HepG2 (cell line): Measurements from ENCODE around the gene PCDHGB2. TPM values are rescaled to one million over a fixed set of nuclear protein-coding genes. Genes with fewer than 3 reads are reported as not detected.
A peak's percentile ranks its signal among the peaks of the same experiment; 100 is the strongest.

Experiments used
- CREB1 ChIP-seq, 2 experiments: fragments of 450-650 bp in 1 of 2; IDR thresholded peaks; 2 replicates each; pipeline ENCODE4 v1.6.1; 2016 to 2017; ENCODE audit warnings: control low read depth in 1 of 2, mild to moderate bottlenecking in 1 of 2, missing compliant biosample characterization in 1 of 2, missing genetic modification characterization in 1 of 2
- EHMT2 ChIP-seq: fragments of 200-600 bp; sonication (generic); IDR thresholded peaks from 2 replicates; pipeline ENCODE4 v1.7.0; 2017; ENCODE audit warnings: antibody characterized with exemption, low read depth, low read length, borderline replicate concordance
- FOXJ3 ChIP-seq: sonication (generic); formaldehyde crosslinking; IDR thresholded peaks from 2 replicates; pipeline ENCODE4 v1.4.0; 2020; ENCODE audit warnings: missing genetic modification reagents, mild to moderate bottlenecking, borderline replicate concordance
- HOXA3 ChIP-seq: sonication (generic); formaldehyde crosslinking; IDR thresholded peaks from 2 replicates; pipeline ENCODE4 v1.5.0; 2020; ENCODE audit warnings: missing genetic modification reagents
- IKZF4 ChIP-seq: sonication (generic); formaldehyde crosslinking; IDR thresholded peaks from 2 replicates; pipeline ENCODE4 v1.5.1; 2020; ENCODE audit warnings: borderline replicate concordance, mild to moderate bottlenecking, low read depth, missing genetic modification reagents; ENCODE audit errors: not compliant biosample characterization
- RBM22 ChIP-seq: fragments of 200-400 bp; formaldehyde crosslinking; optimal IDR thresholded peaks from 2 replicates; pipeline ENCODE3; 2017; ENCODE audit warnings: mild to moderate bottlenecking, low read length, moderate library complexity
- SIN3B ChIP-seq: fragments of 150-350 bp; IDR thresholded peaks from 2 replicates; pipeline ENCODE4 v1.6.1; 2014; ENCODE audit warnings: low read length
- SMAD1 ChIP-seq: sonication (generic); formaldehyde crosslinking; IDR thresholded peaks from 2 replicates; pipeline ENCODE4 v1.4.0; 2020; ENCODE audit warnings: missing genetic modification reagents, low read depth, mild to moderate bottlenecking, borderline replicate concordance
- TCF7 ChIP-seq: sonication (generic); IDR thresholded peaks from 2 replicates; pipeline ENCODE4 v1.6.1; 2016; ENCODE audit warnings: antibody characterized with exemption, low read depth
- THYN1 ChIP-seq: sonication (generic); formaldehyde crosslinking; IDR thresholded peaks from 2 replicates; pipeline ENCODE4 v1.8.1; 2023; ENCODE audit warnings: low read depth, mild to moderate bottlenecking, moderate library complexity, missing genetic modification reagents, borderline replicate concordance
- ZFY ChIP-seq: sonication (generic); formaldehyde crosslinking; IDR thresholded peaks from 2 replicates; pipeline ENCODE4 v1.4.0; 2020; ENCODE audit warnings: missing genetic modification reagents
- ZIK1 ChIP-seq: sonication (generic); formaldehyde crosslinking; IDR thresholded peaks from 2 replicates; pipeline ENCODE4 v1.5.0; 2020; ENCODE audit warnings: mild to moderate bottlenecking, low read depth, missing genetic modification reagents, borderline replicate concordance
- ZKSCAN1 ChIP-seq: fragments of 150-350 bp; IDR thresholded peaks from 2 replicates; pipeline ENCODE4 v1.6.1; 2014; ENCODE audit warnings: low read length
- ZNF263 ChIP-seq: sonication (generic); formaldehyde crosslinking; IDR thresholded peaks from 2 replicates; pipeline ENCODE4 v1.4.0; 2020; ENCODE audit warnings: missing genetic modification reagents
- ZNF282 ChIP-seq: fragments of 450-650 bp; IDR thresholded peaks from 2 replicates; pipeline ENCODE4 v1.6.1; 2018; ENCODE audit not compliant: partially characterized antibody
- ZNF674 ChIP-seq: sonication (generic); formaldehyde crosslinking; IDR thresholded peaks from 2 replicates; pipeline ENCODE4 v1.5.0; 2020; ENCODE audit warnings: low read depth, mild to moderate bottlenecking, missing genetic modification reagents
- ZNF746 ChIP-seq: sonication (generic); formaldehyde crosslinking; IDR thresholded peaks from 2 replicates; pipeline ENCODE4 v1.8.0; 2022; ENCODE audit warnings: mild to moderate bottlenecking, missing genetic modification reagents
- ZNF790 ChIP-seq: sonication (generic); formaldehyde crosslinking; IDR thresholded peaks from 2 replicates; pipeline ENCODE4 v1.8.0; 2022; ENCODE audit warnings: missing genetic modification reagents, mild to moderate bottlenecking, borderline replicate concordance
- polyA plus RNA-seq, 8 experiments: library from polyadenylated mRNA; depleted of rRNA in 3 of 8; stranded (reverse) in 7 of 8; unstranded in 1 of 8; fragments of >200 nt; fragmentation: Illumina TruSeq in 4 of 8; extraction: Trizol in 4 of 8; gene quantifications; 2 replicates each; pipeline versions ENCODE4 v1.2.1 to v1.2.3, GENCODE V29; 2011 to 2016; ENCODE audit warnings: low read depth in 4 of 8, missing spikeins in 1 of 8, mixed read lengths in 1 of 8; ENCODE audit not compliant: insufficient read depth in 1 of 8
- total RNA-seq, 5 experiments: library from RNA; depleted of rRNA; stranded (reverse); fragments of >200 nt; fragmentation: Illumina TruSeq; extraction: Trizol; gene quantifications; 2 replicates each; pipeline ENCODE4 v1.2.3, GENCODE V29; 2016; ENCODE audit warnings: low read depth in 1 of 5
- TF ChIP-seq, protein P1 (sequence below): sonication (generic); formaldehyde crosslinking; IDR thresholded peaks from 2 replicates; pipeline ENCODE4 v1.4.0; 2020; ENCODE audit warnings: low read depth, mild to moderate bottlenecking, missing genetic modification reagents
- TF ChIP-seq, protein P2 (sequence below): sonication (generic); formaldehyde crosslinking; IDR thresholded peaks from 2 replicates; pipeline ENCODE4 v1.8.1; 2022; ENCODE audit warnings: low read depth, mild to moderate bottlenecking, missing genetic modification reagents
- TF ChIP-seq, protein P3 (sequence below): IDR thresholded peaks from 2 replicates; pipeline ENCODE4 v1.6.1; 2012; ENCODE audit warnings: inconsistent platforms
- TF ChIP-seq, protein P4 (sequence below): sonication (generic); formaldehyde crosslinking; conservative IDR thresholded peaks from 2 replicates; pipeline ENCODE4 v1.8.0; 2022; ENCODE audit warnings: mild to moderate bottlenecking, moderate library complexity, missing genetic modification reagents

PCDHGB2 gene
- total and polyA plus RNA-seq, 2 of the 13 experiments (the other 11 are each of a cell fraction or from before 2014, with no cell fraction given): 0.64 to 0.82 TPM

DNA sequence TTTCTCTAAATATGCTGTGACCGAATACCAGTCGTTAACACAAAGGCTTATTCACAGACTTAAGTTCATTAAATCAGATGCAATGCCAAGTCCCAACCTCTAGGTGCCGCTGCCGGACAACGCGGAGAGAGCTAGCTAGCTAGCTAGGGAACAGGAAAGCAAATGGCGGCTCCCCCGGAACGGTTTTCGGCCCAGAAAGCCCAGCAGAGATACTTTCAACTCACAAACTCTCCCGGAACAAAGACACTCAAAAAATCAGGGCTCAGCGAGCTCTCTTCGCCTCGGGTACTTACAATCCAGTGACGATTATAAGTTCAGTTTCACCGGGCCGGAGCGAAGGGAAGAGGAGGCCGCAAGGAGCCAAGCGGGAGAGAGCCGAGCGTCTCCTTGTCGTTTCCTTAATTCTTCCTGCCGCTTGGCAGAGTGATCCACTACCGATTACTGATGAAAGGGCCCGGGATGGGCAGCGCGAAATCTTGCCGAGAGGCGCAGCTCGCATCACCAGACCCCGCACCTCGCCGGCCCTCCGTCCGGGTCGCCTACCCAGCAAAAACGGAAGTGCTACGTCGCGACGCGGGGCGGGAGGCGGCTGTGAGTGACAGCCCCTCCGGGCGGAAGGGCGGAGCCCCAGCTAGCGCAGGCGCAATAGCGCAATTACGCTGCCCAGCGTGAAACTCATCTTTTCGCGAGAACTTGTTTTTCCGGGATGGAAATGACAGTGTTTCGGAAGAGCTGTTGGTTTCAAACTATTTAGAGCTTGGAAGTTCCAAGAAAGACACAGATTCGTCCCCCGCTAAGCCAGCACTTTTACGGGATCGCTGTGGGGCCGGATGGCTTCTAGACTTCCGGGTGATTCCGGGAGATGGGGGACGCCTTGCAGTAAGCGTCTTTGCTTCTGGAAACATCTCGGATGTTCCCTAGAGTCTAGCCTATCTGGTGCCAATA lies 39.3 kb upstream of the PCDHGB2 start, which contains the start of gene TAF7 (continued):
- TF ChIP-seq, protein P1, sequence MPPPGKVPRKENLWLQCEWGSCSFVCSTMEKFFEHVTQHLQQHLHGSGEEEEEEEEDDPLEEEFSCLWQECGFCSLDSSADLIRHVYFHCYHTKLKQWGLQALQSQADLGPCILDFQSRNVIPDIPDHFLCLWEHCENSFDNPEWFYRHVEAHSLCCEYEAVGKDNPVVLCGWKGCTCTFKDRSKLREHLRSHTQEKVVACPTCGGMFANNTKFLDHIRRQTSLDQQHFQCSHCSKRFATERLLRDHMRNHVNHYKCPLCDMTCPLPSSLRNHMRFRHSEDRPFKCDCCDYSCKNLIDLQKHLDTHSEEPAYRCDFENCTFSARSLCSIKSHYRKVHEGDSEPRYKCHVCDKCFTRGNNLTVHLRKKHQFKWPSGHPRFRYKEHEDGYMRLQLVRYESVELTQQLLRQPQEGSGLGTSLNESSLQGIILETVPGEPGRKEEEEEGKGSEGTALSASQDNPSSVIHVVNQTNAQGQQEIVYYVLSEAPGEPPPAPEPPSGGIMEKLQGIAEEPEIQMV (CRISPR knock-in tag): no peak
- TF ChIP-seq ZFY (CRISPR knock-in tag): peak; percentile 93
- TF ChIP-seq IKZF4 (CRISPR knock-in tag): peak; percentile 61
- no peak for TF ChIP-seq THYN1 (CRISPR knock-in tag)
- no peak for TF ChIP-seq ZNF746 (CRISPR knock-in tag)
- TF ChIP-seq ZNF282: no peak
- no peak for TF ChIP-seq ZNF790
- TF ChIP-seq, protein P2, sequence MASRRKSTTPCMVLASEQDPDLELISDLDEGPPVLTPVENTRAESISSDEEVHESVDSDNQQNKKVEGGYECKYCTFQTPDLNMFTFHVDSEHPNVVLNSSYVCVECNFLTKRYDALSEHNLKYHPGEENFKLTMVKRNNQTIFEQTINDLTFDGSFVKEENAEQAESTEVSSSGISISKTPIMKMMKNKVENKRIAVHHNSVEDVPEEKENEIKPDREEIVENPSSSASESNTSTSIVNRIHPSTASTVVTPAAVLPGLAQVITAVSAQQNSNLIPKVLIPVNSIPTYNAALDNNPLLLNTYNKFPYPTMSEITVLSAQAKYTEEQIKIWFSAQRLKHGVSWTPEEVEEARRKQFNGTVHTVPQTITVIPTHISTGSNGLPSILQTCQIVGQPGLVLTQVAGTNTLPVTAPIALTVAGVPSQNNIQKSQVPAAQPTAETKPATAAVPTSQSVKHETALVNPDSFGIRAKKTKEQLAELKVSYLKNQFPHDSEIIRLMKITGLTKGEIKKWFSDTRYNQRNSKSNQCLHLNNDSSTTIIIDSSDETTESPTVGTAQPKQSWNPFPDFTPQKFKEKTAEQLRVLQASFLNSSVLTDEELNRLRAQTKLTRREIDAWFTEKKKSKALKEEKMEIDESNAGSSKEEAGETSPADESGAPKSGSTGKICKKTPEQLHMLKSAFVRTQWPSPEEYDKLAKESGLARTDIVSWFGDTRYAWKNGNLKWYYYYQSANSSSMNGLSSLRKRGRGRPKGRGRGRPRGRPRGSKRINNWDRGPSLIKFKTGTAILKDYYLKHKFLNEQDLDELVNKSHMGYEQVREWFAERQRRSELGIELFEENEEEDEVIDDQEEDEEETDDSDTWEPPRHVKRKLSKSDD (CRISPR knock-in tag): no peak
- no peak for TF ChIP-seq ZKSCAN1
- peak; percentile 17; the same call in 1 of the 2 replicates for TF ChIP-seq ZIK1 (CRISPR knock-in tag)
- TF ChIP-seq, protein P3, sequence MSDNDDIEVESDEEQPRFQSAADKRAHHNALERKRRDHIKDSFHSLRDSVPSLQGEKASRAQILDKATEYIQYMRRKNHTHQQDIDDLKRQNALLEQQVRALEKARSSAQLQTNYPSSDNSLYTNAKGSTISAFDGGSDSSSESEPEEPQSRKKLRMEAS: peak; percentile 76
- TF ChIP-seq SIN3B: no peak
- no peak for TF ChIP-seq TCF7
- peak; percentile 30; the same call in 1 of the 2 replicates for TF ChIP-seq HOXA3
- TF ChIP-seq EHMT2: no peak; the same call in 1 of the 2 replicates
- peak; percentile 37; the same call in 1 of the 2 replicates for TF ChIP-seq FOXJ3
- TF ChIP-seq ZNF263 (CRISPR knock-in tag): 0 out of 2 replicates have a peak, but pooled peaks have one; percentile 23
- TF ChIP-seq, protein P4, sequence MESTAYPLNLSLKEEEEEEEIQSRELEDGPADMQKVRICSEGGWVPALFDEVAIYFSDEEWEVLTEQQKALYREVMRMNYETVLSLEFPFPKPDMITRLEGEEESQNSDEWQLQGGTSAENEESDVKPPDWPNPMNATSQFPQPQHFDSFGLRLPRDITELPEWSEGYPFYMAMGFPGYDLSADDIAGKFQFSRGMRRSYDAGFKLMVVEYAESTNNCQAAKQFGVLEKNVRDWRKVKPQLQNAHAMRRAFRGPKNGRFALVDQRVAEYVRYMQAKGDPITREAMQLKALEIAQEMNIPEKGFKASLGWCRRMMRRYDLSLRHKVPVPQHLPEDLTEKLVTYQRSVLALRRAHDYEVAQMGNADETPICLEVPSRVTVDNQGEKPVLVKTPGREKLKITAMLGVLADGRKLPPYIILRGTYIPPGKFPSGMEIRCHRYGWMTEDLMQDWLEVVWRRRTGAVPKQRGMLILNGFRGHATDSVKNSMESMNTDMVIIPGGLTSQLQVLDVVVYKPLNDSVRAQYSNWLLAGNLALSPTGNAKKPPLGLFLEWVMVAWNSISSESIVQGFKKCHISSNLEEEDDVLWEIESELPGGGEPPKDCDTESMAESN (CRISPR knock-in tag): peak; percentile 80
- TF ChIP-seq SMAD1 (CRISPR knock-in tag): peak; percentile 35; the same call in 1 of the 2 replicates
- no peak for TF ChIP-seq ZNF674 (CRISPR knock-in tag)
- peak; percentile 83 for TF ChIP-seq CREB1 (IDR thresholded peaks at IDR 0.05)
- peak; percentile 83 for TF ChIP-seq CREB1 (CRISPR knock-in tag; IDR thresholded peaks at IDR 0.05)
- no peak for TF ChIP-seq RBM22
